ENCODE data around the gene EDAR.

GRCh38 chr2:108975613-108976435, 13.2 kb downstream of the EDAR start:
- TF ChIP-seq CTCF (conservative IDR thresholded peaks at IDR 0.05 in 1 of 2, IDR thresholded peaks at IDR 0.05 in 1 of 2; ENCODE audit: extremely low read depth in 1 of 2, insufficient read depth in 1 of 2, low read depth in 1 of 2, low read length in 2 of 2) = no peak
- no peak for TF ChIP-seq EZH2 (IDR thresholded peaks at IDR 0.05; ENCODE audit: borderline replicate concordance, low read length)
